Stimulated activated CD8-positive, alpha-beta memory T cell treated with anti-CD3 and anti-CD28 coated beads, Interleukin-2, amount 100 ng/mL, for 1 hour (primary cell): ENCODE data around the gene ZNF345.

ENCODE experiments used
- DNase-seq, 2 donors: peaks; one replicate each; pipeline ENCODE4 v3.0.0-alpha.2; 2020; ENCODE audit warnings: low read depth in 2 of 2

The ZNF345 gene

GRCh38 chr19:36850559-36851442, at the start of gene ZNF345:
Gene ZNF345, plus strand, starts transcription at chr19:36850876. Its CDS starts 25,955 bp downstream, at chr19:36876831.
- DNase-seq, result peak; percentile 57 to 70

DNA sequence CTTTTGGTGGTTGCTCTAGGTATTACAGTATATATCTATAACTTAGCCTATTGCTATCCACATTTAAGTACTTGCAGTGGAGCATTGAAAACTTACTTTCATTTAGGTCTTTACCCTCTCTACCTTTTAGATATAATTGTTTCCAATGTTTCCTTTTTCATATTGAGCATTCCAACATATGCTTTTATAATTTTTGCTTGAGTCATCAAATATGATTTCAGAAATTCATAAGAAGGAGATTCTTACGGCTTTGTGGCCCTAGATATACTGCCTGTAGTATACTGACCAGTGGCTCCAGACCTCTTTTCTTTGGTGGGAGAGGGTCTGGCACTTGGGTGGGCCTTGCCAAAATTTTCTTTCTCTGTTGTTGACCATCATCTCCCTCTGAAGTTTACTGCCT, 45.3 kb upstream of the ZNF345 start:
- no peak for DNase-seq

- no peak for DNase-seq
These were observed 43.6 kb upstream of the ZNF345 start for GRCh38 chr19:36807029-36807428.

GRCh38 chr19:36819130-36819630, 31.5 kb upstream of the ZNF345 start:
- no peak for DNase-seq

DNA sequence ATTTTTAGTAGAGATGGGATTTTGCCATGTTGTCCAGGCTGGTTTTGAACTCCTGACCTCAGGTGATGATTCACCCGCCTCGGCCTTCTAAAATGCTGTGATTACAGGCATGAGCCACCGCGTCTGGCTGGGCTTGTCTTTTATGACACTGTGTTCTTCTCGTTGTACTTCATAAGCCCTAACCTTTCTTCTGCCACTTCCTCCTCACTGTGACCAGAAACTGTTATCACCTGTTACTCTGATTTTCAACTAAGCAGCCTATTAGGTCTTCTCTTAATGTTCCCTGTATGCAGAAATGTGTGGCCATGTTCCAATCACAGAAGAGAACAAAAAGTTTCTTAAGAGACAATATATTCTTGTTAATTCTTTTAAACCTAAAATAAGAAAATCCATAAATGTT, 28.9 kb upstream of the ZNF345 start:
- no peak for DNase-seq

GRCh38 chr19:36833430-36833829, 17.2 kb upstream of the ZNF345 start:
- no peak for DNase-seq

- DNase-seq, result no peak
These were observed 13.3 kb upstream of the ZNF345 start for GRCh38 chr19:36837176-36837905.

GRCh38 chr19:36837906-36838783, 12.5 kb upstream of the ZNF345 start, which contains the start of gene ZNF790:
Gene ZNF790, minus strand, starts transcription at chr19:36838387. Its CDS starts 12,768 bp downstream, at chr19:36825619.
- DNase-seq, result peak; percentile 57 to 70

GRCh38 chr19:36838784-36839324, 11.8 kb upstream of the ZNF345 start:
- DNase-seq, result no peak

- DNase-seq, result no peak
These were observed 2.7 kb upstream of the ZNF345 start for GRCh38 chr19:36847968-36848367.

DNA sequence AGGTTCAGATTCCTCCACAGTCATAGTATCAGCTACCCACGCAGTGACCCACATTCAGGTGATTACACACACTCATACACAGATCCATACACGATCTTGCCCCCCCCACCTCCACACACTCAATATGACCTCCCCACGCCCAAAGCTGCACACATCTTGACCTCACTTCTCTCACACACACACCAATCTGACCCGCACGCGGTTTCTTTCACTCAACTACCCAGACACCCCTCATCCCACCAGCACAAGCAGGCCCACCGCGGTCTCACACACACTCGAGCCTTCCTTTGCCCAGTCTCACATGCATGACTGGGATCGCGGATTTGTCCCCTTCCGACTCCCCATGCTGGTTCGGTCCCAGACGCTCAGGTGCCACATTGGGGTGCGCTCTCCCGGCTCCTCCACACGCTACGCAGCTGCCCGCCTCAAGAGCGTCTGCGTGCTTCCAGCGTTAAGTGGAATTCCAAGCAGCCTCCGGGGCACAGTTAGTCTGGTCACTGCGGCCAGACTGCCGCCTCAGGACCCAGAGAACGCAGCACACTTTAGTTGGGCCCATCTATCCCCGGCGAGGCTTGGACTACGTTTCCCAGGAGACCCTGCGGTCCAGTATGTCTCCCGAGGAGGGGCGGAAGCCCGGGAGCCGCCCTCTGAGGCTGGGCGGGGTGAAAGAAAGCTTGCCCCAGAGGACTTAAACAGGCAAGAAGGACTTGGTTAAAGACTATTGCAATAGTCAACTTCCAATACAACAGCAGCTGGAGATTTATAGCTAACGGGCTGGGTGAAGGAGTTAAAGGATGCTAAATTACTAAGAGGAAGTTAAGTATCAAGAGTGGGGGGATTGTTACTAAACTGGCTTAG, 746 bp upstream of the ZNF345 start:
- peak; percentile 64 to 72 for DNase-seq

DNA sequence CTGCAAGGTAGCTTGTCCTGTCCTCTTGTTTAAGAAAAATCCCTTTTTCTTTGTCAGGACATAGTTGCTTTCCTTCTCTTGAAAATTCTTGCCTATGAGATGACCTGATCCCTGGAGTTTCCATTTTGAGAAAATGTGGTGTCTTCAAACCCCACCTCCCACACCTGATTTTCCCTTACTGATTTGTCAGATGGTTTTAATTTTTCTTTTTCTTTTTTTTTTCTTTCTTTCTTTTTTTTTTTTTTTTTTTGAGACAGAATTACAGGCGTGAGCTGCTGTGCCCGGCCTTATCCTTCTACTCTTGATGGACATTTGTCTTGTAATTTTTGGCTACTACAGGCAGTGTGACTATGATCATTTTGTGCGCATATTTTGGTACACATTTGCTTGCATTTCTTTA, 1.2 kb downstream of the ZNF345 start:
- no peak for DNase-seq

DNA sequence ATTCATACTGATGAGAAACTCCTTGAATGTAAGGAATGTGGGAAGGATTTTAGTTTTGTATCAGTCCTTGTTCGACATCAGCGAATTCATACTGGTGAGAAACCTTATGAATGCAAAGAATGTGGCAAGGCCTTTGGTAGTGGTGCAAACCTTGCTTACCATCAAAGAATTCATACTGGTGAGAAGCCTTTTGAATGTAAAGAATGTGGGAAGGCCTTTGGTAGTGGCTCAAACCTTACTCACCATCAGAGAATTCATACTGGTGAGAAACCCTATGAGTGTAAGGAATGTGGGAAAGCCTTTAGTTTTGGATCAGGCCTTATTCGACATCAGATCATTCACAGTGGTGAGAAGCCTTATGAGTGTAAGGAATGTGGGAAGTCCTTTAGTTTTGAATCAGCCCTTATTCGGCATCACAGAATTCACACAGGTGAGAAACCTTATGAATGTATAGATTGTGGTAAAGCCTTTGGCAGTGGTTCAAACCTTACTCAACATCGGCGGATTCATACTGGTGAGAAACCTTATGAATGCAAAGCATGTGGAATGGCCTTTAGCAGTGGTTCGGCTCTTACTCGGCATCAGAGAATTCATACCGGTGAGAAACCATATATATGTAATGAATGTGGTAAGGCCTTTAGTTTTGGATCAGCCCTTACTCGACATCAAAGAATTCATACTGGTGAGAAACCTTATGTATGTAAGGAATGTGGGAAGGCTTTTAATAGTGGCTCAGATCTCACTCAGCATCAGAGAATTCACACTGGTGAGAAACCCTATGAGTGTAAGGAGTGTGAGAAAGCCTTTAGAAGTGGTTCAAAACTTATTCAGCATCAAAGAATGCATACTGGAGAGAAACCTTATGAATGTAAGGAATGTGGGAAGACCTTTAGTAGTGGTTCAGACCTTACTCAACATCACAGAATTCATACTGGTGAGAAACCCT, 26.6 kb downstream of the ZNF345 start:
- no peak for DNase-seq

GRCh38 chr19:36891768-36892357, 41.2 kb downstream of the ZNF345 start:
- no peak for DNase-seq

GRCh38 chr19:36894849-36895383, 44.2 kb downstream of the ZNF345 start:
- no peak for DNase-seq

- no peak for DNase-seq
These were observed 47.7 kb downstream of the ZNF345 start for GRCh38 chr19:36898422-36898821.

DNA sequence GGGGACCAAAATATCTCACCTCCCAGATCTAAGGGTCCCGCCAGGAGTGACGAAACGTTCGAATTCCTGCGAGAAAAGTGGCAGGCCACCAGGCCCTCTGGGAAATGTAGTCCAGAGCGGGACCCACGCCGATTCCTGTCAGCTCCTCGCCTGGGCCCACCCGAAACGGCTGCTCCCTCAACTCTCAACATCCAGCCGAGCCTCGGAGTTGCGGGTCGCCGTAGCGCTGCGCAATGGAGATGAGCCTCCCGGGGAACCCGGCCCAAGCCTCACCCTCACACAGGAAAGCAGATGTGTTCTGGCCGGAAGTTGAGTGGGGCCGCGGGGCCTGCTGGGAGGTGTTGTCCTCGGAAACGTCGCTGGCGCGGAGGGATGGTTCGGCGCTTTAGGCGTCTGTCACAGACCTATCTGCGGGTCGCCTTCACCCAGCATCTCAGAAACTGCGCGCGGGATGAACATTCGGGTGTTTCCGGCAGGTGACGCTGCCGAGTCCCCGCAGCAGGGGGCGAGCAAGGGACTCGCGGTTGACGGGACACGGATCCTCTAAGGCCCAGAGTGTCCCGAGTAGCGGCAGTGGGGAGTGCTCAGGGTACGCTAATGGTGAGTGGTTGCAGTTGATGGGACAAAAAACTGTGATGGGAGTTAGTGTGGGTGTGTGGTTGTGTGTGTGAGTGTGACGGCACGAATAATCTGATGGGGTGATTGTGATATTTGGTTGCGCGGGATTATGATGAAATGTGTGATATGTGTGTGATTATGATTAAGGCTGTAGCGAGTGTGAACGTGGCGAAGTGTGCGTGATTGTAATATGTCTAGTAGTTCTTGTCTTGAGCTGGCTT, 65.5 kb downstream of the ZNF345 start, which contains the start of the genes ZNF568 and ZNF829:
Gene ZNF568 (plus strand): TSS at position 341 of the 839 bp plus-strand sequence. CDS start 6,439 bp downstream, outside the sequence.
Gene ZNF829 (minus strand): TSS at position 300 of the 839 bp plus-strand sequence. CDS start 1,124 bp downstream, outside the sequence.
- DNase-seq, result peak; percentile 81
